ENCODE measurements around the gene PRRX2. TPM values are rescaled to one million over a fixed set of nuclear protein-coding genes. Genes with fewer than 3 reads are reported as not detected.

Gene PRRX2
- total RNA-seq, 1 experiment from 2014 or later, result 7.6 TPM

GRCh38 chr9:129669946-129670345 lies 4.5 kb downstream of the PRRX2 start:
- in situ Hi-C loops (cut with HindIII; ENCODE audit: low pct_unique_long_range_greater_than_20kb, low sequenced_read_pairs), result no loop called here
- DNase-seq (ENCODE audit: low read depth), result no peak

GRCh38 chr9:129671065-129671464 lies 5.6 kb downstream of the PRRX2 start:
- no peak for DNase-seq (ENCODE audit: low read depth)
- in situ Hi-C loops (cut with HindIII; ENCODE audit: low pct_unique_long_range_greater_than_20kb, low sequenced_read_pairs), result no loop called here

GRCh38 chr9:129671519-129671918 lies 6.1 kb downstream of the PRRX2 start:
- DNase-seq (ENCODE audit: low read depth), result no peak
- in situ Hi-C loops (cut with HindIII; ENCODE audit: low pct_unique_long_range_greater_than_20kb, low sequenced_read_pairs), result no loop called here

GRCh38 chr9:129672702-129673101 lies 7.3 kb downstream of the PRRX2 start:
- DNase-seq (ENCODE audit: low read depth), result no peak
- in situ Hi-C loops (cut with HindIII; ENCODE audit: low pct_unique_long_range_greater_than_20kb, low sequenced_read_pairs), result no loop called here

GRCh38 chr9:129673602-129674001 lies 8.2 kb downstream of the PRRX2 start:
- DNase-seq (ENCODE audit: low read depth), result no peak
- in situ Hi-C loops (cut with HindIII; ENCODE audit: low pct_unique_long_range_greater_than_20kb, low sequenced_read_pairs), result no loop called here

- in situ Hi-C loops (cut with HindIII; ENCODE audit: low pct_unique_long_range_greater_than_20kb, low sequenced_read_pairs), result no loop called here
- DNase-seq (ENCODE audit: low read depth), result no peak
Measured at GRCh38 chr9:129674229-129674628, 8.8 kb downstream of the PRRX2 start.

GRCh38 chr9:129675620-129676019 lies 10.2 kb downstream of the PRRX2 start:
- DNase-seq (ENCODE audit: low read depth), result no peak
- in situ Hi-C loops (cut with HindIII; ENCODE audit: low pct_unique_long_range_greater_than_20kb, low sequenced_read_pairs), result no loop called here

GRCh38 chr9:129676287-129676686 lies 10.8 kb downstream of the PRRX2 start:
- DNase-seq (ENCODE audit: low read depth), result no peak
- in situ Hi-C loops (cut with HindIII; ENCODE audit: low pct_unique_long_range_greater_than_20kb, low sequenced_read_pairs), result no loop called here

- DNase-seq (ENCODE audit: low read depth), result no peak
- in situ Hi-C loops (cut with HindIII; ENCODE audit: low pct_unique_long_range_greater_than_20kb, low sequenced_read_pairs), result no loop called here
Measured at GRCh38 chr9:129676975-129677374, 11.5 kb downstream of the PRRX2 start.

- DNase-seq (ENCODE audit: low read depth), result no peak
- in situ Hi-C loops (cut with HindIII; ENCODE audit: low pct_unique_long_range_greater_than_20kb, low sequenced_read_pairs), result no loop called here
Measured at GRCh38 chr9:129677456-129677855, 12.0 kb downstream of the PRRX2 start.

GRCh38 chr9:129678844-129679243 lies 13.4 kb downstream of the PRRX2 start:
- DNase-seq (ENCODE audit: low read depth), result no peak
- in situ Hi-C loops (cut with HindIII; ENCODE audit: low pct_unique_long_range_greater_than_20kb, low sequenced_read_pairs), result no loop called here

GRCh38 chr9:129679537-129679936 lies 14.1 kb downstream of the PRRX2 start:
- in situ Hi-C loops (cut with HindIII; ENCODE audit: low pct_unique_long_range_greater_than_20kb, low sequenced_read_pairs), result no loop called here
- DNase-seq (ENCODE audit: low read depth), result no peak

GRCh38 chr9:129681924-129682323 lies 16.5 kb downstream of the PRRX2 start:
- no peak for DNase-seq (ENCODE audit: low read depth)
- in situ Hi-C loops (cut with HindIII; ENCODE audit: low pct_unique_long_range_greater_than_20kb, low sequenced_read_pairs), result no loop called here

- DNase-seq (ENCODE audit: low read depth), result no peak
- in situ Hi-C loops (cut with HindIII; ENCODE audit: low pct_unique_long_range_greater_than_20kb, low sequenced_read_pairs), result no loop called here
Measured at GRCh38 chr9:129682381-129682780, 16.9 kb downstream of the PRRX2 start.

GRCh38 chr9:129685220-129685932 lies 19.9 kb downstream of the PRRX2 start:
- DNase-seq (ENCODE audit: low read depth), result peak; percentile 83
- in situ Hi-C loops (cut with HindIII; ENCODE audit: low pct_unique_long_range_greater_than_20kb, low sequenced_read_pairs), result no loop called here

GRCh38 chr9:129685933-129686259 lies 20.4 kb downstream of the PRRX2 start:
- in situ Hi-C loops (cut with HindIII; ENCODE audit: low pct_unique_long_range_greater_than_20kb, low sequenced_read_pairs), result no loop called here
- DNase-seq (ENCODE audit: low read depth), result no peak

- DNase-seq (ENCODE audit: low read depth), result no peak
- in situ Hi-C loops (cut with HindIII; ENCODE audit: low pct_unique_long_range_greater_than_20kb, low sequenced_read_pairs), result no loop called here
Measured at GRCh38 chr9:129686736-129687135, 21.3 kb downstream of the PRRX2 start.

- in situ Hi-C loops (cut with HindIII; ENCODE audit: low pct_unique_long_range_greater_than_20kb, low sequenced_read_pairs), result no loop called here
- DNase-seq (ENCODE audit: low read depth), result peak; percentile 22
Measured at GRCh38 chr9:129687391-129687790, 21.9 kb downstream of the PRRX2 start.

- no peak for DNase-seq (ENCODE audit: low read depth)
- in situ Hi-C loops (cut with HindIII; ENCODE audit: low pct_unique_long_range_greater_than_20kb, low sequenced_read_pairs), result no loop called here
Measured at GRCh38 chr9:129688285-129689043, 23.0 kb downstream of the PRRX2 start.

GRCh38 chr9:129692534-129692933 lies 27.1 kb downstream of the PRRX2 start:
- in situ Hi-C loops (cut with HindIII; ENCODE audit: low pct_unique_long_range_greater_than_20kb, low sequenced_read_pairs), result no loop called here

More at GRCh38 chr9:129692534-129692933, 27.1 kb downstream of the PRRX2 start:
- no peak for DNase-seq (ENCODE audit: low read depth)

Measured in Caki2 (cell line).